Measurements from ENCODE around the gene USP8. TPM values are rescaled to one million over a fixed set of nuclear protein-coding genes. Genes with fewer than 3 reads are reported as not detected.

USP8 gene
- total and polyA plus RNA-seq, 10 of the 15 experiments (the other 5 are each of a cell fraction or from before 2014, with no cell fraction given): 25.2 to 51.7 (median 36.1) TPM

DNA sequence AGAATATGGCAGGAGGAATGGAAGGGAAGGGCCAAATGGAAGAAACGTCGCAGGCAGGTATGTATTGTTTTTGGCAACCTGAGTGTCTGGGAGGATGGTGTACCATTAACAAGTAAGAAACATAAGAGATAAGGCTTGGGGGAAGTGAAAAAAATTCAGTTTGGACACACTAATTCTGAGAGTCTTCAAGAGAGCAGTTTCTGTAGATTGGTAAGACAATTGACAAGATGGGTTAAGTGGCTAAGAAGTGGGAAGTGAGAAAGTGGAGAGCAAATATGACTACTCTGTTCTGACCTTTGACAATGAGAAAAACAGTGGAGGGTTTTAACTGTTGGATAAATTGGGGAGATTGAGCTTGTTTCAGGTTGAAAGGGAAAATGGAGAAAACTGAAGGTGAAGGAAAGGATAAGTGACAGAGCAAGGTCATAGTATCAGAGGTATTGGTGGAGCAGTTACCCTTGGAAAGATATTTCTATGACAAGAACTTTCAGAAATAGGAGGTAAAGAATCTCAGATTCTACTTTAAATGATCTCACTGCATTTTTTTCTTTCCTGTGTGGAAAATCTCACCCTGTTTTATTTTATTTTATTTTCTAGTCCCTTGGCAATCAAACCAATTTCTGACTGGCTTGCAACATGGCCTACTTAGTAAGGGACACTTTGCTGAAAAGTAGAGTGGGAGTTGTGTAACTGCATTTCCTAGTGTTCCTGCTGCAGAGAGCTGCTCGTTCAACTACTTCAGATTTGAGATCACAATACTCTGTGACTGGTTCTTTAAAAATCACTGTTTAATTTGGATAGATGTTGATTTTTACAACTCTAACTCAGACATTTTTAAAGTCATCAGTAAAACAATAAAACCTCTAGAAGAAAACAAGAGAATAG lies 46.1 kb upstream of the USP8 start (continued):
- TF ChIP-seq ZBTB4 (CRISPR knock-in tag; IDR thresholded peaks at IDR 0.05) (no peak), TBL1XR1 (IDR thresholded peaks at IDR 0.05; ENCODE audit: low read depth, low read length) (peak; percentile 89), ETV6 (conservative IDR thresholded peaks at IDR 0.05 in 1 of 2, IDR thresholded peaks at IDR 0.05 in 1 of 2; ENCODE audit: borderline replicate concordance in 1 of 2, low read depth in 1 of 2) (peak in 1 of 2 experiments; percentile 77; a peak in 1 of 4 replicates), JUND (IDR thresholded peaks at IDR 0.05; ENCODE audit: low read depth, low read length) (peak; percentile 79), BCLAF1 (IDR thresholded peaks at IDR 0.05) (no peak), PBX3 (IDR thresholded peaks at IDR 0.05; ENCODE audit: insufficient replicate concordance, low read depth, low read length) (no peak), EZH2 (IDR thresholded peaks at IDR 0.05; ENCODE audit: borderline replicate concordance, control insufficient read depth, low read depth, low read length) (no peak), RUNX3 (IDR thresholded peaks at IDR 0.05; ENCODE audit: low read length) (peak; percentile 93), WRNIP1 (IDR thresholded peaks at IDR 0.05; ENCODE audit: borderline replicate concordance, low read depth, low read length) (no peak), SREBF2 (IDR thresholded peaks at IDR 0.05; ENCODE audit: low read length) (no peak), ZNF384 (IDR thresholded peaks at IDR 0.05; ENCODE audit: borderline replicate concordance, low read depth, low read length) (peak; percentile 76), DPF2 (IDR thresholded peaks at IDR 0.05) (peak; percentile 99), YY1 (IDR thresholded peaks at IDR 0.05; ENCODE audit: low read depth, low read length) (no peak), FOXM1 (IDR thresholded peaks at IDR 0.05; ENCODE audit: low read depth, low read length) (peak; percentile 88), ZBTB11 (CRISPR knock-in tag; IDR thresholded peaks at IDR 0.05) (no peak), ATF7 (IDR thresholded peaks at IDR 0.05; ENCODE audit: low read depth) (peak; percentile 87)

Data from GM12878 (cell line).